Measurements from ENCODE around the gene UPF1. TPM values are rescaled to one million over a fixed set of nuclear protein-coding genes. Genes with fewer than 3 reads are reported as not detected.

UPF1 gene
- polyA plus RNA-seq, 1 of the 3 experiments (the other 2 are of a cell fraction): 33.3 TPM

GRCh38 chr19:18788529-18789421 lies 43.0 kb upstream of the UPF1 start:
- no peak overlapping the region for H3K9ac ChIP-seq
- peaks cover 62% of the 10 kb centered on the region for H3K27me3 ChIP-seq (ENCODE audit: insufficient read depth)
- H3K27ac ChIP-seq (ENCODE audit: low read depth in 2 of 2, low read length in 1 of 2): no peak overlapping the region
- no peak for DNase-seq
- POLR2A ChIA-PET: no interaction called here
- TF ChIP-seq GABPA (IDR thresholded peaks at IDR 0.05; ENCODE audit: low read depth) (no peak), MAX (IDR thresholded peaks at IDR 0.05; ENCODE audit: low read depth) (no peak), YY1 (IDR thresholded peaks at IDR 0.05; ENCODE audit: low read depth) (no peak), POLR2AphosphoS5 (IDR thresholded peaks at IDR 0.05; ENCODE audit: low read depth, low read length) (no peak), FOXJ3 (CRISPR knock-in tag; IDR thresholded peaks at IDR 0.05) (no peak), EP300 (IDR thresholded peaks at IDR 0.05; ENCODE audit: borderline replicate concordance in 1 of 2, low read depth in 1 of 2, low read length in 1 of 2) (no peak), IRF3 (IDR thresholded peaks at IDR 0.05; ENCODE audit: low read depth, low read length) (no peak), REST (IDR thresholded peaks at IDR 0.05; ENCODE audit: low read depth, low read length) (no peak), RFX5 (IDR thresholded peaks at IDR 0.05; ENCODE audit: low read length) (no peak), GATA2 (CRISPR knock-in tag; IDR thresholded peaks at IDR 0.05) (no peak), TCF12 (IDR thresholded peaks at IDR 0.05) (no peak), CTCF (IDR thresholded peaks at IDR 0.05) (no peak), NRF1 (IDR thresholded peaks at IDR 0.05; ENCODE audit: low read depth, low read length) (no peak)
- H3K4me1 ChIP-seq (ENCODE audit: control insufficient read depth in 1 of 2, insufficient read depth in 2 of 2, low read depth in 1 of 2, low read length in 1 of 2): peaks cover 0 to 20% of the 10 kb centered on the region in 2 experiments; a peak in 1 of 4 replicates
- no peak overlapping the region for H3K4me3 ChIP-seq (ENCODE audit: low read depth in 2 of 2, low read length in 1 of 2)
- H3F3A ChIP-seq (replicated peaks; ENCODE audit: insufficient read depth): peaks cover 12% of the 10 kb centered on the region
- H3K79me2 ChIP-seq (ENCODE audit: insufficient read depth): no peaks in the 10 kb centered on the region
- CTCF ChIA-PET: interaction anchor here (1.3 to 2.5 kb wide), 3 partner anchors 24 to 199 kb away, joined by 3 to 7 read pairs (median 4); no protein-coding TSS in a partner anchor
- H3K4me2 ChIP-seq: no peak overlapping the region
- 5% methylated on average over 12 of the region's 68 CpGs for WGBS (ENCODE audit: low lambda C conversion rate)
- no peaks in the 10 kb centered on the region for H3K9me3 ChIP-seq
- no peak overlapping the region for H2AFZ ChIP-seq (ENCODE audit: low read depth)
- H3K36me3 ChIP-seq (replicated peaks in 1 of 2; ENCODE audit: control insufficient read depth in 1 of 2, insufficient read depth in 2 of 2, low read length in 1 of 2): no peaks in the 10 kb centered on the region
- H3K9me2 ChIP-seq: no peaks in the 10 kb centered on the region
- no peaks in the 10 kb centered on the region for H4K20me1 ChIP-seq (ENCODE audit: insufficient read depth)

Data from SK-N-SH (cell line).